Measurements from ENCODE around the gene TMC5. TPM values are rescaled to one million over a fixed set of nuclear protein-coding genes. Genes with fewer than 3 reads are reported as not detected.

The TMC5 gene
- total RNA-seq, 4 donors from 2014 or later: 1.1 to 2.0 (median 1.7) TPM

DNA sequence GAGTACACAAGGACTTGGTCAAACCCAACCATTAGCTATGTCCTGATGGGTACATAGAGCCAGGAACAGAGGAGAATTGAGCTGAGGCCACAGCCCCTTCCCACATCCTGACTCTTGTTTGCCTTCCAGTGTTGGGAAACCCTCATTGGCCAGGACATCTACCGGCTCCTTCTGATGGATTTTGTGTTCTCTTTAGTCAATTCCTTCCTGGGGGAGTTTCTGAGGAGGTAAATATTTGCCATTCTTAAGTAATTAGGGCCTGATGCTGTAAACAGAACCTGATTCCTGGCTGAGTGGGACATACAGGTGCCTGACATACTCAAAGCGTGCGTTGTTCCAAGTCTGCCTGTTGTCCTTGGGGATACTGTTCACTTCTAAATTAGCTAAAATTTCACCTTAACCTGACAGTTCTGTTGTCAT, 61.6 kb downstream of the TMC5 start:
- no peaks in the 10 kb centered on the region for H3K9me3 ChIP-seq
- H3K27ac ChIP-seq: no peak overlapping the region
- no peaks in the 10 kb centered on the region for H3K36me3 ChIP-seq
- 85% methylated on average over 3 of the region's 3 CpGs for WGBS
- no peak overlapping the region for H3K4me3 ChIP-seq
- DNase-seq (ENCODE audit: low spot score in 2 of 2): no peak
- no peaks in the 10 kb centered on the region for H3K4me1 ChIP-seq
- H3K27me3 ChIP-seq: peaks cover 5% of the 10 kb centered on the region
- TF ChIP-seq, protein P1, sequence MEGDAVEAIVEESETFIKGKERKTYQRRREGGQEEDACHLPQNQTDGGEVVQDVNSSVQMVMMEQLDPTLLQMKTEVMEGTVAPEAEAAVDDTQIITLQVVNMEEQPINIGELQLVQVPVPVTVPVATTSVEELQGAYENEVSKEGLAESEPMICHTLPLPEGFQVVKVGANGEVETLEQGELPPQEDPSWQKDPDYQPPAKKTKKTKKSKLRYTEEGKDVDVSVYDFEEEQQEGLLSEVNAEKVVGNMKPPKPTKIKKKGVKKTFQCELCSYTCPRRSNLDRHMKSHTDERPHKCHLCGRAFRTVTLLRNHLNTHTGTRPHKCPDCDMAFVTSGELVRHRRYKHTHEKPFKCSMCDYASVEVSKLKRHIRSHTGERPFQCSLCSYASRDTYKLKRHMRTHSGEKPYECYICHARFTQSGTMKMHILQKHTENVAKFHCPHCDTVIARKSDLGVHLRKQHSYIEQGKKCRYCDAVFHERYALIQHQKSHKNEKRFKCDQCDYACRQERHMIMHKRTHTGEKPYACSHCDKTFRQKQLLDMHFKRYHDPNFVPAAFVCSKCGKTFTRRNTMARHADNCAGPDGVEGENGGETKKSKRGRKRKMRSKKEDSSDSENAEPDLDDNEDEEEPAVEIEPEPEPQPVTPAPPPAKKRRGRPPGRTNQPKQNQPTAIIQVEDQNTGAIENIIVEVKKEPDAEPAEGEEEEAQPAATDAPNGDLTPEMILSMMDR (IDR thresholded peaks at IDR 0.05): no peak
- TF ChIP-seq POLR2AphosphoS5 (IDR thresholded peaks at IDR 0.05): no peak
- no peak for TF ChIP-seq POLR2A (IDR thresholded peaks at IDR 0.05)
- no peak for TF ChIP-seq EP300 (IDR thresholded peaks at IDR 0.05)

DNA sequence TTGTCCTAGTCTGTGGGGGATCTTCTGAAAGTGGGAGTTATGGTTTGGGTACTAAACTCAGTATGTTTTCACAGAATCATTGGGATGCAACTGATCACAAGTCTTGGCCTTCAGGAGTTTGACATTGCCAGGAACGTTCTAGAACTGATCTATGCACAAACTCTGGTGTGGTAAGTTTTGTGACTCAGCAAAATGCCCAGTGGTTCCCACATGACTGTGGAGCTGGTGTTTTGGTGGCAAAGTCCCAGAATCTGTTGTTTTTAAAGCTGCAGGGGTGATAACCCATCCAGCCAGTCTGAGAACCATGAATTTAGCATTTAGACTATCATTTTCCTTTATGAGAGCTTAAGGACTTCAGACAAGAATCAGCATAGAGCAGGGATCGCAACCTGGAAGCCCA, 63.6 kb downstream of the TMC5 start:
- H3K27ac ChIP-seq: no peak overlapping the region
- TF ChIP-seq POLR2A (IDR thresholded peaks at IDR 0.05) (no peak), EP300 (IDR thresholded peaks at IDR 0.05) (no peak), POLR2AphosphoS5 (IDR thresholded peaks at IDR 0.05) (no peak)
- TF ChIP-seq, protein P1 (IDR thresholded peaks at IDR 0.05): no peak
- H3K27me3 ChIP-seq: peaks cover 5% of the 10 kb centered on the region
- no peak for DNase-seq (ENCODE audit: low spot score in 2 of 2)
- no peaks in the 10 kb centered on the region for H3K36me3 ChIP-seq
- H3K4me3 ChIP-seq: no peak overlapping the region
- H3K4me1 ChIP-seq: no peaks in the 10 kb centered on the region
- no peaks in the 10 kb centered on the region for H3K9me3 ChIP-seq
- WGBS: 70% methylated on average over 2 of the region's 2 CpGs

DNA sequence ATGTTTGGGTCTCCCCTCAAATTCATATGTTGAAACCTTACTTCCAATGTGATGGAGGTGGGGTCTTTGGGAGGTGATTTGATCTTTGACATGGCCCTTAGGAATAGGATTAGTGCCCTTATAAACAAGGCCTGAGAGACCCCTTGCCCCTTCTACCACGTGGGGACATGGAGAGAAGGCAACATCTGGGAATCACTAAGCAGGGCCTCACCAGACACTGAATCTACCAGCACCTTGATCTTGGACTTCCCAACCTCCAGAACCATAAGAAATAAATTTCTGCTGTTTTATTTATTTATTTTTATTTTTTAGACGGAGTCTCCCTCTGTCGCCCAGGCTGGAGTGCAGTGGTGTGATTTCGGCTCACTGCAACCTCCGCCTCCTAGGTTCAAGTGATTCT, 64.1 kb downstream of the TMC5 start:
- Histone ChIP-seq H3K36me3 (no peaks in the 10 kb centered on the region), H3K4me1 (no peaks in the 10 kb centered on the region), H3K27ac (no peak overlapping the region), H3K27me3 (peaks cover 5% of the 10 kb centered on the region), H3K9me3 (no peaks in the 10 kb centered on the region), H3K4me3 (no peak overlapping the region)
- WGBS: 90% methylated on average over 5 of the region's 5 CpGs
- TF ChIP-seq POLR2AphosphoS5 (IDR thresholded peaks at IDR 0.05): no peak
- TF ChIP-seq, protein P1 (IDR thresholded peaks at IDR 0.05): no peak
- TF ChIP-seq EP300 (IDR thresholded peaks at IDR 0.05): no peak
- TF ChIP-seq POLR2A (IDR thresholded peaks at IDR 0.05): no peak
- DNase-seq (ENCODE audit: low spot score in 2 of 2): no peak

DNA sequence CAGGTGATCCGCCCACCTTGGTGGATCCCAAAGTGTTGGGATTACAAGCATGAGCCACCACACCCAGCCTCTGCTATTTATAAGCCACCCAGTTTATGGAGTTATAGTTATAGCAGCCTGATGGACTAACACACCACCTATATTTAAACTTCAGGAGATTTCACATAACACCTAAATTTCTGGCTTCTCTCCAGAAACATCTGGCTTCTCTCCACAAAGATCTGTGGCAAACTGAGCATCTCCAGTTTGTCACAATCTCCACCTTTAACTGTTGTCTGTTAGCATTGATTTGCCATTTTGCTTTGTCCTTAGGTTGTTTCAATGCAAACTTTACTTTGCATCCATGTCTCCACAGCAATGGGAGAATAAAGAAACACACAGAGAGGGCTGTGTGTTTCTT, 64.6 kb downstream of the TMC5 start:
- TF ChIP-seq POLR2A (IDR thresholded peaks at IDR 0.05) (no peak), POLR2AphosphoS5 (IDR thresholded peaks at IDR 0.05) (no peak)
- TF ChIP-seq, protein P1 (IDR thresholded peaks at IDR 0.05): no peak
- H3K36me3 ChIP-seq: no peaks in the 10 kb centered on the region
- no peak for DNase-seq (ENCODE audit: low spot score in 2 of 2)
- peaks cover 5% of the 10 kb centered on the region for H3K27me3 ChIP-seq
- no peak overlapping the region for H3K27ac ChIP-seq
- WGBS: 58% methylated on average over 1 of the region's 1 CpG
- H3K4me3 ChIP-seq: no peak overlapping the region
- H3K4me1 ChIP-seq: peaks cover under 1% of the 10 kb centered on the region
- no peaks in the 10 kb centered on the region for H3K9me3 ChIP-seq

DNA sequence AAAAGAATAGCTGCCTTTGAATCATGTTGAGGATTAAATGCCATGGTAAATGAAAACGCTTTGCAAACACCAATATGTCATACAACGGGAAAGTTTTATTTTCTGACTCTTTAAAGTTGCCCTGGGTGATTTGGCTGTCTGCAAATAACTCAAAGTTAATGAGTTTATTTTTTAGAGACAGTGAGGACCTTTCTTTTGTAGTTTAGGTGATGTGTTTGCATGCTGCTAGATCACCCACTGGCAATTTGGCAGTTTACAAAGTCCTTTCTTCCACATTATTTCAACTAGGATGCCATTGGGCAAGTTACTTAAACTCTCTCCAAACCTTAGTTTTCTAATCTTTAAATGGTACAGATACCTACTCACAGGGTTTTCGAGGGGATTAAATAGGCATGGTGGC, 66.4 kb downstream of the TMC5 start:
- Histone ChIP-seq H3K4me3 (no peak overlapping the region), H3K36me3 (no peaks in the 10 kb centered on the region), H3K4me1 (peaks cover 12% of the 10 kb centered on the region), H3K27me3 (peaks cover 5% of the 10 kb centered on the region), H3K9me3 (no peaks in the 10 kb centered on the region), H3K27ac (no peak overlapping the region)
- no peak for DNase-seq (ENCODE audit: low spot score in 2 of 2)
- TF ChIP-seq, protein P1 (IDR thresholded peaks at IDR 0.05): no peak
- TF ChIP-seq POLR2AphosphoS5 (IDR thresholded peaks at IDR 0.05): no peak
- TF ChIP-seq POLR2A (IDR thresholded peaks at IDR 0.05): no peak
- no peak for TF ChIP-seq EP300 (IDR thresholded peaks at IDR 0.05)
- 86% methylated on average over 3 of the region's 3 CpGs for WGBS
